ENCODE data around the gene WDR59. TPM values are rescaled to one million over a fixed set of nuclear protein-coding genes. Genes with fewer than 3 reads are reported as not detected.

The WDR59 gene
- total RNA-seq, 1 donor from 2014 or later, result 16.7 TPM

DNA sequence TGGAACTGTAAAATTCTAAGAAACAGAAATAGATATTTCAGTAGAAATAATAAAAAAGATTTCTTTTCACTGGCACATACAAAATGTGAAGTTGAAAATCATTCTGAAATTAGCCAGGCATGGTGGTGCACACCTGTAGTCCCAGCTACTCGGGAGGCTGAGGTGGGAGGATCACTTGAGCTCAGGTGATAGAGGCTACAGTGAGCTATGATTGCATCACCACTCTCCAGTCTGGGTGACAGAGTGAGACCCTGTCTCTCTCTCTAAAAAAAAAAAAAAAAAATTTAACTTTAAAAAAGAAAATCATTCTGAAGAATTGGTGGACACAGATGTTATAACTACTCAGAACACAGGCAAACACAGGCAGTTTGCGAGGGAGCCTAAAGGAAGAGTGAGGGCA lies 112.6 kb downstream of the WDR59 start:
- no peaks in the 10 kb centered on the region for H3K9me3 ChIP-seq (ENCODE audit: control insufficient read depth in 3 of 3, low read length in 3 of 3)
- peaks cover 10 to 18% (median 16%) of the 10 kb centered on the region in 3 donors for H3K36me3 ChIP-seq (ENCODE audit: control insufficient read depth in 3 of 3, insufficient read depth in 3 of 3, low read length in 3 of 3)
- H3K27me3 ChIP-seq (ENCODE audit: control insufficient read depth in 3 of 3, insufficient read depth in 3 of 3, low read length in 3 of 3), result no peaks in the 10 kb centered on the region
- no peak overlapping the region for H3K4me3 ChIP-seq (ENCODE audit: low read length in 3 of 3)
- no peaks in the 10 kb centered on the region for H3K4me1 ChIP-seq (ENCODE audit: control insufficient read depth in 3 of 3, insufficient read depth in 3 of 3, low read length in 3 of 3)
- H3K27ac ChIP-seq (ENCODE audit: low read depth, low read length), result no peak overlapping the region
- no peak overlapping the region for H3K9ac ChIP-seq (ENCODE audit: low read depth in 1 of 3, low read length in 3 of 3)

DNA sequence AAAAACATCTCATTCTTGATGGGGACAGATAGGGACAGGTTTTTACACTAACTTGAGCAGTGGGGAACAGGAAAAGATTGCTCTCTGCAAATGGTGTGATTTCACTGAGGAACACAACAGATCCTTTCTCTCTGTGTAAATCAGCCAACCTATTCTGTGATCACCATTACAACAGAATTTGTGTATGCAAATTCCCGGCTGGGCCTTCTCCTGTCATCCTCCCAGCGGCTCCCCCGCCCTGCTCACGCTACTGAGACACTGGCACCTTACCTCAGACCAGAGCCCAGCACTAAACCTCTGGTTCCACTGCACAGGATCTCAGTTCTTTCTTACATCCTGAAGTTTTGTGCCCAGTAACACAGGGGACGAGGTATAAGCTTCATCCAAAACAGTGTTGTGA lies 113.3 kb downstream of the WDR59 start:
- Histone ChIP-seq H3K4me3 (ENCODE audit: low read length in 3 of 3) (no peak overlapping the region), H3K27me3 (ENCODE audit: control insufficient read depth in 3 of 3, insufficient read depth in 3 of 3, low read length in 3 of 3) (no peaks in the 10 kb centered on the region), H3K36me3 (ENCODE audit: control insufficient read depth in 3 of 3, insufficient read depth in 3 of 3, low read length in 3 of 3) (peaks cover 8 to 16% (median 15%) of the 10 kb centered on the region in 3 donors), H3K9me3 (ENCODE audit: control insufficient read depth in 3 of 3, low read length in 3 of 3) (no peaks in the 10 kb centered on the region), H3K9ac (ENCODE audit: low read depth in 1 of 3, low read length in 3 of 3) (no peak overlapping the region), H3K27ac (ENCODE audit: low read depth, low read length) (no peak overlapping the region), H3K4me1 (ENCODE audit: control insufficient read depth in 3 of 3, insufficient read depth in 3 of 3, low read length in 3 of 3) (no peaks in the 10 kb centered on the region)

DNA sequence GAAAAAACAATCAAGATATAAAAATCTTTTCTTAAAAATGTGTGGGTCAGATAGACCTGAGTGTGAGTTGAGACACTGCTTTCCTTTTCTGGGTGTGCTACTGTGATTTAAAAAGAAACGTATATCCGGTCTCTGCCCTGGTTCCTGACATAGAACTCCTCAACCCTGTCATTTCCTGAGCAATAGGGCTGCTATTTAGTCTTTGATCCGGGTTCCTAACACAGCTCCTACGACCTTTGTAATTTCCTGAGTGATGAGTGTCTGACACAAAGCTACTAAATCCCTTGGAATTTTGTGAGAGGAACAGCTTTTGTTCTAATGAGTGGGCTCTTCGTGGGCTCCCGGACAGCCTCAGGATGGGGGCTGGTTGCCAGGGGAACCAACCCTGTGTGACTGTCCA lies 116.4 kb downstream of the WDR59 start:
- H3K27me3 ChIP-seq (ENCODE audit: control insufficient read depth in 3 of 3, insufficient read depth in 3 of 3, low read length in 3 of 3), result no peaks in the 10 kb centered on the region
- no peaks in the 10 kb centered on the region for H3K4me1 ChIP-seq (ENCODE audit: control insufficient read depth in 3 of 3, insufficient read depth in 3 of 3, low read length in 3 of 3)
- H3K9ac ChIP-seq (ENCODE audit: low read depth in 1 of 3, low read length in 3 of 3), result no peak overlapping the region
- H3K36me3 ChIP-seq (ENCODE audit: control insufficient read depth in 3 of 3, insufficient read depth in 3 of 3, low read length in 3 of 3), result peaks cover 0 to 6% (median 5%) of the 10 kb centered on the region in 3 donors
- H3K9me3 ChIP-seq (ENCODE audit: control insufficient read depth in 3 of 3, low read length in 3 of 3), result no peaks in the 10 kb centered on the region
- H3K4me3 ChIP-seq (ENCODE audit: low read length in 3 of 3), result no peak overlapping the region
- no peak overlapping the region for H3K27ac ChIP-seq (ENCODE audit: low read depth, low read length)

DNA sequence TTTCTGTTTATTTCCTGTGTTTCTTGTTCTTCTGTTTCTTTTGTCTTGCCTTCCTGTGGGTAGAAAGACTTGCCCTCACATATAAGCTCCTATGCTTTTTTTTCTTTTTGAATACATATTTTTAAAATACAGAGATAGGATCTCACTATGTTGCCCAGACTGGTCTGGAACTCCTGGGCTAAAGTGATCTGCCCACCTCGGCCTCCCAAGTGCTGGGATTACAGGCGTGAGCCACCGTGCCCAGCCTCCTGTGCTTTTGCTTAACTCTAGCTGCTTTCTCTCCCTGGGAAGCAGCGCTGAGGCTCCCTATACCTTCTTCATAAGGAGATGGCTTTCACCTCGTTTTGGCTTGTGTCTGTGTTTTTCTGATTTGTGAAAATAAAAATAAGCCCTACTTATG lies 116.9 kb downstream of the WDR59 start:
- no peak overlapping the region for H3K4me3 ChIP-seq (ENCODE audit: low read length in 3 of 3)
- peaks cover 0 to 5% (median 3%) of the 10 kb centered on the region in 3 donors for H3K36me3 ChIP-seq (ENCODE audit: control insufficient read depth in 3 of 3, insufficient read depth in 3 of 3, low read length in 3 of 3)
- no peaks in the 10 kb centered on the region for H3K9me3 ChIP-seq (ENCODE audit: control insufficient read depth in 3 of 3, low read length in 3 of 3)
- no peaks in the 10 kb centered on the region for H3K27me3 ChIP-seq (ENCODE audit: control insufficient read depth in 3 of 3, insufficient read depth in 3 of 3, low read length in 3 of 3)
- H3K4me1 ChIP-seq (ENCODE audit: control insufficient read depth in 3 of 3, insufficient read depth in 3 of 3, low read length in 3 of 3), result no peaks in the 10 kb centered on the region
- H3K27ac ChIP-seq (ENCODE audit: low read depth, low read length), result no peak overlapping the region
- no peak overlapping the region for H3K9ac ChIP-seq (ENCODE audit: low read depth in 1 of 3, low read length in 3 of 3)

DNA sequence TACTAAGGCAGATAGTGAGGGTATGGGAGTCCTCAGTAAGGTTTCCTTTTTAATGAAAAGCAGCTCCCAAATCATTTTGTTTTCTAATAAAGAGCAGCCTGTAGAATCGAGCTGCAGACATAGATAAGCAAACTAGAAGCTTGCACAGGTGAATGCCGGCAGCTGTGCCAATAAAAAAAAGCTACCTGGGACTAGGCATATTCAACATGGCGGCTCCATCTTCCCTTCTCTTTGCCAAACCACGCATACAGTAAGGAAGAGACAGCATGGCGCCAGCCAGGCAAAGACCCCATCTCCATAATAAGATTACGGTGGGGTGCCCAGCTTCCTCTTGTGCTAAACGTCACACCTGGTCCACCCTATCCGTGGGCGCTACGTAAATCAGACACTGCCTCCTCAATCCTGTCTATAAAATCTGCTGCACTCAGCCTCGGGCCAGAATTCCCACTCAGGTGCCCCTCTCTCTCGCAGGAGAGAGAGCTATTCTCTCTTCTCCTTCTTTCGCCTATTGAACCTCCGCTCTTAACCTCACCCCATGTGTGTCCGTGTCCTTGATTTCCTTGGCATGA lies 117.6 kb downstream of the WDR59 start:
- Histone ChIP-seq H3K27ac (ENCODE audit: low read depth, low read length) (no peak overlapping the region), H3K4me3 (ENCODE audit: low read length in 3 of 3) (no peak overlapping the region), H3K36me3 (ENCODE audit: control insufficient read depth in 3 of 3, insufficient read depth in 3 of 3, low read length in 3 of 3) (peaks cover 0 to 5% (median 3%) of the 10 kb centered on the region in 3 donors), H3K27me3 (ENCODE audit: control insufficient read depth in 3 of 3, insufficient read depth in 3 of 3, low read length in 3 of 3) (no peaks in the 10 kb centered on the region), H3K9me3 (ENCODE audit: control insufficient read depth in 3 of 3, low read length in 3 of 3) (no peaks in the 10 kb centered on the region), H3K9ac (ENCODE audit: low read depth in 1 of 3, low read length in 3 of 3) (no peak overlapping the region), H3K4me1 (ENCODE audit: control insufficient read depth in 3 of 3, insufficient read depth in 3 of 3, low read length in 3 of 3) (no peaks in the 10 kb centered on the region)

DNA sequence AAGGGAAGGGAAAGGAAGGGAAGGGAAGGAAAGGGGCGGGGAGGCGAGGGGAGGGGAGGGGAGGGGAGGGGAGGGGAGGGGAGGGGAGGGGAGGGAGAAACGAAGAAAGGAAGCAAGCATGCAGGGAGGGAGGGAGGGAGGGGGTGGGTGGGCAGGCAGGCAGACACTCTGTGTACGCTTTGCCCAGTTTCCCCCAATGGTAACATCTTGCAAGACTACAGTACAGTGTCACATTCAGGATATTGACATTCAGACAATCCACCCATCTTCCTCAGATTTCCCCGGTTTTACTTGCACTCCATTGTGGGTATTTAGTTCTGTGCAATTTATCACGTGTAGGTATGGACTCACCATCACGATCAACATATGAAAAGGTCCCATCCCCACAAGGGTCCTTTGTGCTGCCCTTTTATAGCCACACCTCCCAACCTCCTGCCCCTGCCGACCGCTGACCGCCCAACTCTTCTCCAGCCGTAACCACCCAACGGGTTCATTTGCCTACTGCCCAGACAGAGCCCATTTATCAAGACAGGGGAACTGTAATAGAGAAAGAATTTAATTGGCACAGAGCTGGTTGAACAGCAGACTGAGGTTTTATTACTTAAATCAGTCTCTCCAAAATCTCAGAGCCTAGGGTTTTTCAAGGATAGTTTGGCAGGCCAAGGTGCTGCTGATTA lies 118.9 kb downstream of the WDR59 start:
- Histone ChIP-seq H3K36me3 (ENCODE audit: control insufficient read depth in 3 of 3, insufficient read depth in 3 of 3, low read length in 3 of 3) (no peaks in the 10 kb centered on the region), H3K9ac (ENCODE audit: low read depth in 1 of 3, low read length in 3 of 3) (no peak overlapping the region), H3K9me3 (ENCODE audit: control insufficient read depth in 3 of 3, low read length in 3 of 3) (no peaks in the 10 kb centered on the region), H3K27me3 (ENCODE audit: control insufficient read depth in 3 of 3, insufficient read depth in 3 of 3, low read length in 3 of 3) (no peaks in the 10 kb centered on the region), H3K4me3 (ENCODE audit: low read length in 3 of 3) (no peak overlapping the region), H3K4me1 (ENCODE audit: control insufficient read depth in 3 of 3, insufficient read depth in 3 of 3, low read length in 3 of 3) (no peaks in the 10 kb centered on the region), H3K27ac (ENCODE audit: low read depth, low read length) (no peak overlapping the region)

DNA sequence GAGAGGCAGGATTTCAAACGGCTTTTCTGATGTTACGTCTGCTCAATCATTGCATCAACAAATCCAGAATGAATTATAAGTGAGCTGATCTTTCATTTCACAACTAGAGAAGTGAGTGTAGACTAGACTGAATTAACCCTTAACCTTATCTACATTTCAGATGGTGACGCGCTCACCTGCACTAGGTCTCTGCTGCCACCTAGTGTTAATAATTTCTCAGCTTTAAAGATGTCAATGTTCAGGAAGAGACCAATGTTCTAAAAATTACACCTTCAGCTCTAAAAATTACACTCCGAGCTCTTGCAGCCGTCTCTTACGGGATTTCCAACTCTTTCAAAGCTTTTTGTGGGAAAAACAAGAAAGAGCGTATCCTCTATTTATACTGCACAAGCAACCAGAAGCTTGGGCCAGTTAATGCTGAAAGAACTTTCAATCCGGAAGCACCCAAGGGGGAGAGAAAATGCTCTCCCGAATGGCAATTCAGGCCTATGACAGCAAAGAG lies 122.1 kb downstream of the WDR59 start:
- Histone ChIP-seq H3K9ac (ENCODE audit: low read depth in 1 of 3, low read length in 3 of 3) (no peak overlapping the region), H3K9me3 (ENCODE audit: control insufficient read depth in 3 of 3, low read length in 3 of 3) (no peaks in the 10 kb centered on the region), H3K36me3 (ENCODE audit: control insufficient read depth in 3 of 3, insufficient read depth in 3 of 3, low read length in 3 of 3) (no peaks in the 10 kb centered on the region), H3K27ac (ENCODE audit: low read depth, low read length) (no peak overlapping the region), H3K4me1 (ENCODE audit: control insufficient read depth in 3 of 3, insufficient read depth in 3 of 3, low read length in 3 of 3) (no peaks in the 10 kb centered on the region), H3K27me3 (ENCODE audit: control insufficient read depth in 3 of 3, insufficient read depth in 3 of 3, low read length in 3 of 3) (peaks cover 0 to 3% (median 2%) of the 10 kb centered on the region in 3 donors), H3K4me3 (ENCODE audit: low read length in 3 of 3) (no peak overlapping the region)

DNA sequence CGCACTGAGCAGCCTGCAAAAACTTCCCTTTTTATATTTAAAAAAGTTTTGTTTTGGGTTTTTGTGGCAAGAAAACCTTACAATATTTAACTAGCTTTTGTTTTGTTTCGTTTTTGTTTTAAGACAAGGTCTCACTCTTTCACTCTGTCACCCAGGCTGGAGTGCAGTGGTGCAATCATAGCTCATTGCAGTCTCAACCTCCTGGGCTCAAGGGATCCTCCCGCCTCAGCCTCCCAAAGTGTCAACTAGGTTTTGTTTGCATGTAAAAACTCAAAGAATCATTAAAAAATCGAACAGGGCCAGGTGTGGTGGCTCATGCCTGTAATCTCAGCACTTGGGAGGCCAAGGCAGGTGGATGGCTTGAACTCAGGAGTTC lies 132.4 kb downstream of the WDR59 start:
- Histone ChIP-seq H3K9me3 (ENCODE audit: control insufficient read depth in 3 of 3, low read length in 3 of 3) (no peaks in the 10 kb centered on the region), H3K4me3 (ENCODE audit: low read length in 3 of 3) (no peak overlapping the region), H3K36me3 (ENCODE audit: control insufficient read depth in 3 of 3, insufficient read depth in 3 of 3, low read length in 3 of 3) (no peaks in the 10 kb centered on the region), H3K9ac (ENCODE audit: low read depth in 1 of 3, low read length in 3 of 3) (no peak overlapping the region), H3K27ac (ENCODE audit: low read depth, low read length) (no peak overlapping the region), H3K27me3 (ENCODE audit: control insufficient read depth in 3 of 3, insufficient read depth in 3 of 3, low read length in 3 of 3) (peaks cover 0 to 2% (median 0%) of the 10 kb centered on the region in 3 donors), H3K4me1 (ENCODE audit: control insufficient read depth in 3 of 3, insufficient read depth in 3 of 3, low read length in 3 of 3) (no peaks in the 10 kb centered on the region)

DNA sequence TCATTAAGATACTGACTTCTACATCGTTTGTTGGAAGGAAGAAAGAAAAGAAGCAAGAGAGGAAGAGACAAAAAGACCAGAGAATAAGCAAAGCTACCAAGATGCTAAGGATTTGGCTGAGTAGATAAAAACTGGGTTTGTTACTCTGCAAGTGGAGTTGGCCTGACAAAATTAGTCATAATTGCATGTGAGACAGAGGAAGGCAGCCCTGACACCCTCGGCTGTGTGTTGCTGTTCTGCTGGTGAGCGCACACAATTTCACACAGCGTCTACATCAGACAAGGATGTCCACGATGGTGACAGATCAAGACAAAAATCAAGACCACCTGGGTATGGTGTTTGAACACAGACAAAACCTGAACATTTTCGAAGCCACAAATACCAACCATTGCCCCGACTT lies 134.9 kb downstream of the WDR59 start:
- Histone ChIP-seq H3K9me3 (ENCODE audit: control insufficient read depth in 3 of 3, low read length in 3 of 3) (no peaks in the 10 kb centered on the region), H3K36me3 (ENCODE audit: control insufficient read depth in 3 of 3, insufficient read depth in 3 of 3, low read length in 3 of 3) (no peaks in the 10 kb centered on the region), H3K27me3 (ENCODE audit: control insufficient read depth in 3 of 3, insufficient read depth in 3 of 3, low read length in 3 of 3) (peaks cover 0 to 2% (median 0%) of the 10 kb centered on the region in 3 donors), H3K4me1 (ENCODE audit: control insufficient read depth in 3 of 3, insufficient read depth in 3 of 3, low read length in 3 of 3) (no peaks in the 10 kb centered on the region), H3K27ac (ENCODE audit: low read depth, low read length) (no peak overlapping the region), H3K4me3 (ENCODE audit: low read length in 3 of 3) (no peak overlapping the region), H3K9ac (ENCODE audit: low read depth in 1 of 3, low read length in 3 of 3) (no peak overlapping the region)

DNA sequence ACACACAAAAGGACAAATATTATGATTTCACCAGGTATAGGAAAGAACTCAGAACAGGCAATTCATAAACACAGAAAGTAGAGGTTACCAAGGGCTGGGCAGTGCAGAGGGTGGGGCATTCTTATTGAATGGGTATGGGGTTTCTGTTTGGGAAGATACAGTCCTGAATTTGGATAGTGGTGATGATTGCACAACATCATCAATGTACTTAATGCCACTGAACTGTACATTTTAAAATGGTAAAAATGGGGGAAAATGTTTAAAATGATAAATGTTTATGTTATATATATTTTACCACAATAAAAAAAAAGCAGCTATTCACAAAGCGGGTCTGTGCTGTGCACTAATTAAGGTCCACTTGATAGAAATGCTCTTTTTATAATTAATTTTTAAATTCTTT lies 137.7 kb downstream of the WDR59 start:
- H3K27me3 ChIP-seq (ENCODE audit: control insufficient read depth in 3 of 3, insufficient read depth in 3 of 3, low read length in 3 of 3), result peaks cover 0 to 2% (median 0%) of the 10 kb centered on the region in 3 donors
- no peaks in the 10 kb centered on the region for H3K9me3 ChIP-seq (ENCODE audit: control insufficient read depth in 3 of 3, low read length in 3 of 3)

More for the DNA sequence above, 137.7 kb downstream of the WDR59 start:
- Histone ChIP-seq H3K27ac (ENCODE audit: low read depth, low read length) (no peak overlapping the region), H3K36me3 (ENCODE audit: control insufficient read depth in 3 of 3, insufficient read depth in 3 of 3, low read length in 3 of 3) (no peaks in the 10 kb centered on the region), H3K9ac (ENCODE audit: low read depth in 1 of 3, low read length in 3 of 3) (no peak overlapping the region), H3K4me3 (ENCODE audit: low read length in 3 of 3) (no peak overlapping the region), H3K4me1 (ENCODE audit: control insufficient read depth in 3 of 3, insufficient read depth in 3 of 3, low read length in 3 of 3) (no peaks in the 10 kb centered on the region)

All from skeletal muscle tissue (tissue), 4 donors.